Measurements from ENCODE around the gene FMN2. TPM values are rescaled to one million over a fixed set of nuclear protein-coding genes. Genes with fewer than 3 reads are reported as not detected.

Gene FMN2
- total and polyA plus RNA-seq, 2 donors (not counting 1 experiment from before 2014, with no cell fraction given) = 8.0 to 13.7 TPM

GRCh38 chr1:240152611-240153297 lies 61.1 kb downstream of the FMN2 start:
- Histone ChIP-seq H3K4me3 (replicated peaks in 1 of 4; ENCODE audit: control extremely low read depth in 1 of 4, insufficient read depth in 1 of 4, low read depth in 3 of 4, low read length in 4 of 4) (no peak overlapping the region), H3K36me3 (ENCODE audit: control insufficient read depth, insufficient read depth, low read length) (no peaks in the 10 kb centered on the region), H3K4me2 (ENCODE audit: extremely low read depth, insufficient read depth, low read length) (no peak overlapping the region), H3K4me1 (ENCODE audit: control insufficient read depth, extremely low read depth, insufficient read depth, low read length) (no peaks in the 10 kb centered on the region), H2AFZ (ENCODE audit: low read length) (no peak overlapping the region), H3K9ac (ENCODE audit: insufficient read depth, low read length) (no peak overlapping the region), H3K27me3 (ENCODE audit: control insufficient read depth, insufficient read depth, low read length) (no peaks in the 10 kb centered on the region), H4K20me1 (ENCODE audit: control insufficient read depth, extremely low read depth, insufficient read depth, low read length) (no peaks in the 10 kb centered on the region), H3K9me3 (ENCODE audit: control insufficient read depth, insufficient read depth, low read depth, low read length) (no peaks in the 10 kb centered on the region), H3K79me2 (ENCODE audit: control insufficient read depth, insufficient read depth, low read length) (no peaks in the 10 kb centered on the region), H3K27ac (ENCODE audit: insufficient read depth, low read length) (no peak overlapping the region)
- TF ChIP-seq, protein P1, sequence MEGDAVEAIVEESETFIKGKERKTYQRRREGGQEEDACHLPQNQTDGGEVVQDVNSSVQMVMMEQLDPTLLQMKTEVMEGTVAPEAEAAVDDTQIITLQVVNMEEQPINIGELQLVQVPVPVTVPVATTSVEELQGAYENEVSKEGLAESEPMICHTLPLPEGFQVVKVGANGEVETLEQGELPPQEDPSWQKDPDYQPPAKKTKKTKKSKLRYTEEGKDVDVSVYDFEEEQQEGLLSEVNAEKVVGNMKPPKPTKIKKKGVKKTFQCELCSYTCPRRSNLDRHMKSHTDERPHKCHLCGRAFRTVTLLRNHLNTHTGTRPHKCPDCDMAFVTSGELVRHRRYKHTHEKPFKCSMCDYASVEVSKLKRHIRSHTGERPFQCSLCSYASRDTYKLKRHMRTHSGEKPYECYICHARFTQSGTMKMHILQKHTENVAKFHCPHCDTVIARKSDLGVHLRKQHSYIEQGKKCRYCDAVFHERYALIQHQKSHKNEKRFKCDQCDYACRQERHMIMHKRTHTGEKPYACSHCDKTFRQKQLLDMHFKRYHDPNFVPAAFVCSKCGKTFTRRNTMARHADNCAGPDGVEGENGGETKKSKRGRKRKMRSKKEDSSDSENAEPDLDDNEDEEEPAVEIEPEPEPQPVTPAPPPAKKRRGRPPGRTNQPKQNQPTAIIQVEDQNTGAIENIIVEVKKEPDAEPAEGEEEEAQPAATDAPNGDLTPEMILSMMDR (conservative IDR thresholded peaks at IDR 0.05 in 1 of 2, IDR thresholded peaks at IDR 0.05 in 1 of 2; ENCODE audit: low read depth in 1 of 2, low read length in 2 of 2) = no peak
- no peak for TF ChIP-seq EZH2 (IDR thresholded peaks at IDR 0.05; ENCODE audit: low read length, missing control alignments)
- peak in 1 of 2 donors; percentile 34 for DNase-seq (ENCODE audit: low read depth in 2 of 2)

- H3K27ac ChIP-seq (ENCODE audit: insufficient read depth, low read length) = no peak overlapping the region
- H3K27me3 ChIP-seq (ENCODE audit: control insufficient read depth, insufficient read depth, low read length) = no peaks in the 10 kb centered on the region
- H2AFZ ChIP-seq (ENCODE audit: low read length) = no peak overlapping the region
- no peaks in the 10 kb centered on the region for H3K4me1 ChIP-seq (ENCODE audit: control insufficient read depth, extremely low read depth, insufficient read depth, low read length)
- DNase-seq (ENCODE audit: low read depth in 2 of 2) = no peak
- H3K36me3 ChIP-seq (ENCODE audit: control insufficient read depth, insufficient read depth, low read length) = no peaks in the 10 kb centered on the region
- TF ChIP-seq, protein P1 (conservative IDR thresholded peaks at IDR 0.05 in 1 of 2, IDR thresholded peaks at IDR 0.05 in 1 of 2; ENCODE audit: low read depth in 1 of 2, low read length in 2 of 2) = no peak
- no peak for TF ChIP-seq EZH2 (IDR thresholded peaks at IDR 0.05; ENCODE audit: low read length, missing control alignments)
- H4K20me1 ChIP-seq (ENCODE audit: control insufficient read depth, extremely low read depth, insufficient read depth, low read length) = no peaks in the 10 kb centered on the region
- H3K79me2 ChIP-seq (ENCODE audit: control insufficient read depth, insufficient read depth, low read length) = no peaks in the 10 kb centered on the region
- no peak overlapping the region for H3K4me2 ChIP-seq (ENCODE audit: extremely low read depth, insufficient read depth, low read length)
- H3K9ac ChIP-seq (ENCODE audit: insufficient read depth, low read length) = no peak overlapping the region
- no peaks in the 10 kb centered on the region for H3K9me3 ChIP-seq (ENCODE audit: control insufficient read depth, insufficient read depth, low read depth, low read length)
- H3K4me3 ChIP-seq (replicated peaks in 1 of 4; ENCODE audit: control extremely low read depth in 1 of 4, insufficient read depth in 1 of 4, low read depth in 3 of 4, low read length in 4 of 4) = no peak overlapping the region
These were observed 63.9 kb downstream of the FMN2 start for GRCh38 chr1:240155605-240156004.

GRCh38 chr1:240164742-240165141 lies 73.1 kb downstream of the FMN2 start:
- H3K4me2 ChIP-seq (ENCODE audit: extremely low read depth, insufficient read depth, low read length) = no peak overlapping the region
- no peak overlapping the region for H3K9ac ChIP-seq (ENCODE audit: insufficient read depth, low read length)
- no peaks in the 10 kb centered on the region for H3K79me2 ChIP-seq (ENCODE audit: control insufficient read depth, insufficient read depth, low read length)
- no peak for DNase-seq (ENCODE audit: low read depth in 2 of 2)
- H3K27ac ChIP-seq (ENCODE audit: insufficient read depth, low read length) = no peak overlapping the region
- H3K4me3 ChIP-seq (replicated peaks in 1 of 4; ENCODE audit: control extremely low read depth in 1 of 4, insufficient read depth in 1 of 4, low read depth in 3 of 4, low read length in 4 of 4) = no peak overlapping the region
- H3K9me3 ChIP-seq (ENCODE audit: control insufficient read depth, insufficient read depth, low read depth, low read length) = no peaks in the 10 kb centered on the region
- no peaks in the 10 kb centered on the region for H3K36me3 ChIP-seq (ENCODE audit: control insufficient read depth, insufficient read depth, low read length)
- H3K27me3 ChIP-seq (ENCODE audit: control insufficient read depth, insufficient read depth, low read length) = no peaks in the 10 kb centered on the region
- H4K20me1 ChIP-seq (ENCODE audit: control insufficient read depth, extremely low read depth, insufficient read depth, low read length) = peaks cover 2% of the 10 kb centered on the region
- no peaks in the 10 kb centered on the region for H3K4me1 ChIP-seq (ENCODE audit: control insufficient read depth, extremely low read depth, insufficient read depth, low read length)
- no peak overlapping the region for H2AFZ ChIP-seq (ENCODE audit: low read length)
- TF ChIP-seq EZH2 (IDR thresholded peaks at IDR 0.05; ENCODE audit: low read length, missing control alignments) = no peak
- TF ChIP-seq, protein P1 (conservative IDR thresholded peaks at IDR 0.05 in 1 of 2, IDR thresholded peaks at IDR 0.05 in 1 of 2; ENCODE audit: low read depth in 1 of 2, low read length in 2 of 2) = no peak
